Smooth muscle cell (in vitro differentiated cells): ENCODE measurements around the gene SYNJ1. TPM values are rescaled to one million over a fixed set of nuclear protein-coding genes. Genes with fewer than 3 reads are reported as not detected.

Experiments used
- DNase-seq: peaks from one replicate; lab custom pipeline; 2025; ENCODE audit not compliant: unreplicated experiment; lab: John Stamatoyannopoulos, UW
- H2AFZ ChIP-seq: fragments of 200-600 bp; sonication (generic); 2 replicates; pipeline ENCODE4 v1.6.0; 2016; ENCODE audit warnings: antibody characterized with exemption, low read depth, mild to moderate bottlenecking
- H3F3A ChIP-seq: fragments of 200-600 bp; sonication (generic); 2 replicates; pipeline ENCODE4 v1.6.0; 2017; ENCODE audit warnings: antibody characterized with exemption, low read depth
- H3K27ac ChIP-seq: fragments of 200-600 bp; sonication (generic); 2 replicates; pipeline ENCODE4 v1.5.1; 2016; ENCODE audit warnings: low read depth, mild to moderate bottlenecking
- H3K27me3 ChIP-seq: fragments of 200-600 bp; sonication (generic); 2 replicates; pipeline ENCODE4 v1.6.1; 2016; ENCODE audit warnings: low read depth, mild to moderate bottlenecking
- H3K36me3 ChIP-seq: fragments of 200-600 bp; sonication (generic); 2 replicates; pipeline ENCODE4 v1.5.1; 2016; ENCODE audit warnings: low read depth
- H3K4me1 ChIP-seq: fragments of 200-600 bp; sonication (generic); 2 replicates; pipeline ENCODE4 v1.5.1; 2016; ENCODE audit warnings: low read depth
- H3K4me2 ChIP-seq: fragments of 200-600 bp; sonication (generic); 2 replicates; pipeline ENCODE4 v1.6.0; 2016; ENCODE audit warnings: mild to moderate bottlenecking
- H3K4me3 ChIP-seq: fragments of 200-600 bp; sonication (generic); 2 replicates; pipeline ENCODE4 v1.5.1; 2016; ENCODE audit warnings: mild to moderate bottlenecking
- H3K79me2 ChIP-seq: fragments of 200-600 bp; sonication (generic); 2 replicates; pipeline ENCODE4 v1.6.0; 2016; ENCODE audit warnings: low read depth, mild to moderate bottlenecking
- H3K9ac ChIP-seq: fragments of 200-600 bp; sonication (generic); 2 replicates; pipeline ENCODE4 v1.6.0; 2016; ENCODE audit warnings: low read depth
- H3K9me3 ChIP-seq: fragments of 200-600 bp; sonication (generic); replicated peaks from 2 replicates; pipeline ENCODE4 v1.5.1; 2016; ENCODE audit warnings: low read depth
- H4K20me1 ChIP-seq: fragments of 200-600 bp; sonication (generic); 2 replicates; pipeline ENCODE4 v1.6.0; 2016; ENCODE audit warnings: low read depth
- CTCF ChIP-seq: fragments of 200-600 bp; sonication (generic); IDR thresholded peaks from 2 replicates; pipeline ENCODE4 v1.5.1; 2017; ENCODE audit warnings: borderline replicate concordance, mild to moderate bottlenecking, antibody characterized with exemption; ENCODE audit not compliant: insufficient read depth, poor library complexity, severe bottlenecking
- WGBS: methylation state at CpG from one replicate; pipeline ENCODE4 v1.1.7; 2016; ENCODE audit warnings: low lambda C conversion rate; 5-methylcytosine and 5-hydroxymethylcytosine counted together
- polyA plus RNA-seq: library from polyadenylated mRNA; unstranded; fragments of >200 nt; fragmentation: Nextera tagmentation; extraction: Ambion mirVana; gene quantifications from 2 replicates; pipeline ENCODE4 v1.2.1, GENCODE V29; 2016
- total RNA-seq: library from RNA; depleted of rRNA; stranded (reverse); fragments of >200 nt; gene quantifications from 2 replicates; pipeline ENCODE4 v1.2.3, GENCODE V29; 2014

The SYNJ1 gene
- total and polyA plus RNA-seq, 2 experiments from 2014 or later, result 2.7 to 8.5 TPM

- peak overlapping the region; percentile 92 for H3K4me3 ChIP-seq
- H3K9me3 ChIP-seq, result no peaks in the 10 kb centered on the region
- peak overlapping the region; percentile 96 for H2AFZ ChIP-seq
- H3F3A ChIP-seq, result peaks cover 9% of the 10 kb centered on the region
- no peak for DNase-seq
- no peak overlapping the region for H3K9ac ChIP-seq
- peaks cover 16% of the 10 kb centered on the region for H3K79me2 ChIP-seq
- H3K27me3 ChIP-seq, result no peaks in the 10 kb centered on the region
- H3K4me1 ChIP-seq, result peaks cover 14% of the 10 kb centered on the region
- peak overlapping the region; percentile 98 for H3K4me2 ChIP-seq
- peaks cover 5% of the 10 kb centered on the region for H4K20me1 ChIP-seq
- TF ChIP-seq CTCF, result no peak
- peak overlapping the region; percentile 88 for H3K27ac ChIP-seq
- H3K36me3 ChIP-seq, result peaks cover 7% of the 10 kb centered on the region
- 13% methylated on average over 13 of the region's 13 CpGs for WGBS
These were observed 635 bp upstream of the SYNJ1 start for GRCh38 chr21:32728456-32728839.

- H3K27me3 ChIP-seq, result no peaks in the 10 kb centered on the region
- 2% methylated on average over 42 of the region's 42 CpGs for WGBS
- peak overlapping the region; percentile 92 for H3K4me3 ChIP-seq
- H3K9me3 ChIP-seq, result no peaks in the 10 kb centered on the region
- H4K20me1 ChIP-seq, result peaks cover 5% of the 10 kb centered on the region
- peak; percentile 42 for DNase-seq
- H3K4me1 ChIP-seq, result peaks cover 14% of the 10 kb centered on the region
- peak overlapping the region; percentile 88 for H3K27ac ChIP-seq
- no peak for TF ChIP-seq CTCF
- H3K4me2 ChIP-seq, result peak overlapping the region; percentile 98
- peaks cover 5% of the 10 kb centered on the region for H3F3A ChIP-seq
- H2AFZ ChIP-seq, result peak overlapping the region; percentile 99
- H3K9ac ChIP-seq, result peak overlapping the region; percentile 93
- no peaks in the 10 kb centered on the region for H3K36me3 ChIP-seq
- peaks cover 16% of the 10 kb centered on the region for H3K79me2 ChIP-seq
These were observed 750 bp downstream of the SYNJ1 start for GRCh38 chr21:32726839-32727686.

- no peak overlapping the region for H2AFZ ChIP-seq
- H3F3A ChIP-seq, result no peaks in the 10 kb centered on the region
- H3K9me3 ChIP-seq, result no peaks in the 10 kb centered on the region
- H4K20me1 ChIP-seq, result no peaks in the 10 kb centered on the region
- no peak overlapping the region for H3K4me2 ChIP-seq
- no peak overlapping the region for H3K27ac ChIP-seq
- DNase-seq, result no peak
- no peaks in the 10 kb centered on the region for H3K27me3 ChIP-seq
- no peak for TF ChIP-seq CTCF
- no peaks in the 10 kb centered on the region for H3K36me3 ChIP-seq
- peaks cover 7% of the 10 kb centered on the region for H3K79me2 ChIP-seq
- no peak overlapping the region for H3K9ac ChIP-seq
- WGBS, result 95% methylated on average over 5 of the region's 5 CpGs
- no peaks in the 10 kb centered on the region for H3K4me1 ChIP-seq
- no peak overlapping the region for H3K4me3 ChIP-seq
These were observed 8.7 kb downstream of the SYNJ1 start for GRCh38 chr21:32719085-32719484.
